Transverse colon (tissue), 1 donor: Measurements from ENCODE around the gene PCCA.

Experiments
- EP300 ChIP-seq: sonication (generic); formaldehyde crosslinking; IDR thresholded peaks from one replicate; pipeline ENCODE4 v1.6.1; 2017; ENCODE audit warnings: antibody characterized with exemption, low read depth
- POLR2A ChIP-seq: fragments of 450-650 bp; IDR thresholded peaks from one replicate; pipeline ENCODE4 v1.6.1; 2016; ENCODE audit warnings: antibody characterized with exemption, mild to moderate bottlenecking, moderate library complexity

GRCh38 chr13:100561599-100562204 is 472.8 kb downstream of the PCCA start:
- TF ChIP-seq POLR2A, result no peak
- no peak for TF ChIP-seq EP300
